HG03066 (cell line): Measurements from ENCODE around the gene ZNF747.
"Not testable (repeated sequence)": the region's sequence is repeated elsewhere in the genome, so short reads cannot be mapped to it uniquely, and the experiment has no call there.

Experiments
- ATAC-seq: cut with Tn5 transposase; IDR thresholded peaks from one replicate; pipeline ENCODE4 v1.9.1; 2021; ENCODE audit warnings: low read depth; ENCODE audit not compliant: unreplicated experiment

The ZNF747 gene

GRCh38 chr16:30557957-30558788 lies 23.5 kb upstream of the ZNF747 start, which contains the start of gene ZNF764:
TSS of gene ZNF764 (minus strand) at chr16:30558374. CDS start at chr16:30558182, 192 bp downstream.
- ATAC-seq = peak; percentile 84

- no peak for ATAC-seq
Measured at GRCh38 chr16:30557707-30557956, 23.0 kb upstream of the ZNF747 start.

- ATAC-seq = no peak
Measured at GRCh38 chr16:30556125-30556473, 21.4 kb upstream of the ZNF747 start.

- no peak for ATAC-seq
Measured at GRCh38 chr16:30555315-30556124, 20.9 kb upstream of the ZNF747 start.

GRCh38 chr16:30554557-30555314 lies 20.1 kb upstream of the ZNF747 start:
- no peak for ATAC-seq

- no peak for ATAC-seq
Measured at GRCh38 chr16:30553393-30553899, 18.8 kb upstream of the ZNF747 start.

GRCh38 chr16:30552956-30553355 lies 18.3 kb upstream of the ZNF747 start:
- ATAC-seq = no peak

- no peak for ATAC-seq
Measured at GRCh38 chr16:30551781-30552180, 17.1 kb upstream of the ZNF747 start.

- no peak for ATAC-seq
Measured at GRCh38 chr16:30548416-30549253, 14.0 kb upstream of the ZNF747 start.

- no peak for ATAC-seq
Measured at GRCh38 chr16:30546115-30546514, 11.5 kb upstream of the ZNF747 start.

- ATAC-seq = no peak
Measured at GRCh38 chr16:30543067-30543466, 8.4 kb upstream of the ZNF747 start.

- no peak for ATAC-seq
Measured at GRCh38 chr16:30541502-30542329, 7.1 kb upstream of the ZNF747 start.

- ATAC-seq = not testable (repeated sequence)
Measured at GRCh38 chr16:30540916-30541464, 6.3 kb upstream of the ZNF747 start.

- ATAC-seq = not testable (repeated sequence)
Measured at GRCh38 chr16:30539986-30540526, 5.4 kb upstream of the ZNF747 start.

- ATAC-seq = no peak
Measured at GRCh38 chr16:30539000-30539964, 4.6 kb upstream of the ZNF747 start.

GRCh38 chr16:30536391-30537024 lies 1.9 kb upstream of the ZNF747 start:
- not testable (repeated sequence) for ATAC-seq

- no peak for ATAC-seq
Measured at GRCh38 chr16:30535777-30536190, 1.1 kb upstream of the ZNF747 start.
